NCI-H2081 (cell line): Measurements from ENCODE around the gene CDC45.
A peak's percentile ranks its signal among the peaks of the same experiment; 100 is the strongest.

Source experiments
- DNase-seq, 2 experiments: peaks; one replicate each; lab custom pipeline; 2025; lab: John Stamatoyannopoulos, UW

Gene CDC45

GRCh38 chr22:19470010-19470409 is 9.7 kb upstream of the CDC45 start:
- DNase-seq = no peak

- DNase-seq = no peak
Observed at GRCh38 chr22:19471572-19471971, 8.1 kb upstream of the CDC45 start.

- DNase-seq = no peak
Observed at GRCh38 chr22:19472233-19472632, 7.5 kb upstream of the CDC45 start.

- no peak for DNase-seq
Observed at GRCh38 chr22:19473578-19473977, 6.1 kb upstream of the CDC45 start.

GRCh38 chr22:19476023-19476422 is 3.7 kb upstream of the CDC45 start:
- no peak for DNase-seq

GRCh38 chr22:19477321-19478044 is 2.2 kb upstream of the CDC45 start:
- DNase-seq = no peak

GRCh38 chr22:19478045-19478900 is 1.4 kb upstream of the CDC45 start:
- peak in 1 of 2 experiments; percentile 16 for DNase-seq

- DNase-seq = peak; percentile 68 to 81
Observed at GRCh38 chr22:19478901-19479354, 792 bp upstream of the CDC45 start, which contains the start of gene UFD1. UFD1 (minus strand) TSS chr22:19479193; CDS start chr22:19479085, 108 bp downstream.

GRCh38 chr22:19480173-19480568 is 451 bp downstream of the CDC45 start:
- DNase-seq = no peak

- DNase-seq = no peak
Observed at GRCh38 chr22:19480789-19481188, 1.1 kb downstream of the CDC45 start.

- no peak for DNase-seq
Observed at GRCh38 chr22:19482297-19482696, 2.6 kb downstream of the CDC45 start.

- DNase-seq = no peak
Observed at GRCh38 chr22:19483481-19484244, 3.9 kb downstream of the CDC45 start.

GRCh38 chr22:19488285-19488684 is 8.6 kb downstream of the CDC45 start:
- DNase-seq = no peak

- no peak for DNase-seq
Observed at GRCh38 chr22:19488884-19489843, 9.4 kb downstream of the CDC45 start.

GRCh38 chr22:19490628-19491230 is 11.0 kb downstream of the CDC45 start:
- no peak for DNase-seq

- no peak for DNase-seq
Observed at GRCh38 chr22:19492504-19493174, 12.9 kb downstream of the CDC45 start.

GRCh38 chr22:19494001-19494560 is 14.4 kb downstream of the CDC45 start:
- DNase-seq = no peak

GRCh38 chr22:19494676-19495173 is 15.0 kb downstream of the CDC45 start:
- no peak for DNase-seq

- peak in 1 of 2 experiments; percentile 9 for DNase-seq
Observed at GRCh38 chr22:19495562-19496323, 16.0 kb downstream of the CDC45 start.
